ENCODE data around the gene ACTL8.

DNA sequence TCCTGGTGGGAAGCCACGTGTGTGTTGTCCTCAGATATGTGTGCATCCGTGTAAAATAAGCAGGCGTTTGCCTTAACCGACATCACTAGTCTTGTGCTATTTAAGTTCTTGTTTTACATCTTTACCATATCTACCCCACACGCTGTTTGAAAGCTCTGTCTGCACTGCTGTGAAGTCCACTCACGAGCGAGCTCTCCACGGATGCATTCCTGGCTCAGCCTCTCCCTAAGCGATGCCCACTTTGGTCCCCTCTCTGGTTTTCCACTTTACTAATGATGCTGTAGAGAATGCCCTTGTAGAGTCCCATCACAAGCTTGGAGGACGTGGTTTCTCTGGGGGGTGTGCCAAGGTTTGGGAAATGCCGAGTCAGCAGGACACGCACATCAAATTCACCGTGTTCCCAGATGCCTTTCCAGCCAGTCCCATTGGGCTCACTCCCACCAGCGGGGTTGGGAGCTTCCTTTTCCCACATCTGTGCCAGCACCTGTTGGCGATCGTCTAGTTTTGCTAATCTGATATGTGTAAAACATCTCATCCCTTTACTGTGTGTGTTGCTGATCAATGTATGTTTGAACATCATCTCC lies 43.8 kb downstream of the ACTL8 start:
- TF ChIP-seq, protein P1, sequence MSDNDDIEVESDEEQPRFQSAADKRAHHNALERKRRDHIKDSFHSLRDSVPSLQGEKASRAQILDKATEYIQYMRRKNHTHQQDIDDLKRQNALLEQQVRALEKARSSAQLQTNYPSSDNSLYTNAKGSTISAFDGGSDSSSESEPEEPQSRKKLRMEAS (IDR thresholded peaks at IDR 0.05), result no peak
- TF ChIP-seq ZBTB7A (IDR thresholded peaks at IDR 0.05; ENCODE audit: low read depth) (no peak), CEBPB (IDR thresholded peaks at IDR 0.05) (no peak), TAF1 (IDR thresholded peaks at IDR 0.05; ENCODE audit: low read depth) (no peak), TCF12 (IDR thresholded peaks at IDR 0.05; ENCODE audit: low read depth) (no peak), EP300 (IDR thresholded peaks at IDR 0.05; ENCODE audit: borderline replicate concordance) (no peak), EGR1 (IDR thresholded peaks at IDR 0.05) (no peak), TEAD4 (IDR thresholded peaks at IDR 0.05) (no peak), FOXM1 (IDR thresholded peaks at IDR 0.05; ENCODE audit: borderline replicate concordance, low read depth) (no peak), RAD21 (IDR thresholded peaks at IDR 0.05; ENCODE audit: low read depth) (no peak)

Data from Ishikawa (cell line).